NB4 (cell line): Measurements from ENCODE around the gene ABCD1.

Experiments used
- MYC ChIP-seq: IDR thresholded peaks from 2 replicates; pipeline ENCODE4 v1.6.1; 2011; ENCODE audit warnings: low read depth, low read length
- POLR2A ChIP-seq: IDR thresholded peaks from 2 replicates; pipeline ENCODE4 v1.6.1; 2011; ENCODE audit warnings: mild to moderate bottlenecking; ENCODE audit not compliant: insufficient read length; ENCODE audit errors: extremely low read depth
- TF ChIP-seq, protein P1 (sequence below): IDR thresholded peaks from one replicate; pipeline ENCODE4 v1.5.1; 2012; ENCODE audit warnings: low read depth, low read length
- TF ChIP-seq, protein P2 (sequence below): IDR thresholded peaks from 2 replicates; pipeline ENCODE4 v1.6.1; 2011; ENCODE audit warnings: low read depth, low read length

DNA sequence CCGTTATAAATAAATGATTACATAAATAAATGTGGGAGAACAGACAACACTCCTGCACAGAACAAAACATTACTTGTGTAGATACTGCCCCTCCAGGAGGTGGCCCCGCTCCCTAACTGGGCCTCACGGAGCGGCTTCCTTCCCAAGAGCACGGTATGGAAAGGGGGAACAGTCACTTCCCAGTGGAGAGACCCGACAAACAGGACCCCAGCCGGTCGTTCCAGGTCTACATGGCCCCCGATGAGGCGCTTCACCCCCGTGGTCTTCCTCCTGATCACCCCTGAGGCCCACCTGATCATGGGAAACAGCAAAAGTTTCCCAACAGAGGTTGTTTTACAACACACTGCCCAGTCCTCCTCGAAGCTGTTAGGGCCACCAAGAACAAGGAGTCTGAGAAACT, 43.5 kb upstream of the ABCD1 start:
- TF ChIP-seq POLR2A (no peak), MYC (no peak)
- TF ChIP-seq, protein P1, sequence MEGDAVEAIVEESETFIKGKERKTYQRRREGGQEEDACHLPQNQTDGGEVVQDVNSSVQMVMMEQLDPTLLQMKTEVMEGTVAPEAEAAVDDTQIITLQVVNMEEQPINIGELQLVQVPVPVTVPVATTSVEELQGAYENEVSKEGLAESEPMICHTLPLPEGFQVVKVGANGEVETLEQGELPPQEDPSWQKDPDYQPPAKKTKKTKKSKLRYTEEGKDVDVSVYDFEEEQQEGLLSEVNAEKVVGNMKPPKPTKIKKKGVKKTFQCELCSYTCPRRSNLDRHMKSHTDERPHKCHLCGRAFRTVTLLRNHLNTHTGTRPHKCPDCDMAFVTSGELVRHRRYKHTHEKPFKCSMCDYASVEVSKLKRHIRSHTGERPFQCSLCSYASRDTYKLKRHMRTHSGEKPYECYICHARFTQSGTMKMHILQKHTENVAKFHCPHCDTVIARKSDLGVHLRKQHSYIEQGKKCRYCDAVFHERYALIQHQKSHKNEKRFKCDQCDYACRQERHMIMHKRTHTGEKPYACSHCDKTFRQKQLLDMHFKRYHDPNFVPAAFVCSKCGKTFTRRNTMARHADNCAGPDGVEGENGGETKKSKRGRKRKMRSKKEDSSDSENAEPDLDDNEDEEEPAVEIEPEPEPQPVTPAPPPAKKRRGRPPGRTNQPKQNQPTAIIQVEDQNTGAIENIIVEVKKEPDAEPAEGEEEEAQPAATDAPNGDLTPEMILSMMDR = no peak
- TF ChIP-seq, protein P2, sequence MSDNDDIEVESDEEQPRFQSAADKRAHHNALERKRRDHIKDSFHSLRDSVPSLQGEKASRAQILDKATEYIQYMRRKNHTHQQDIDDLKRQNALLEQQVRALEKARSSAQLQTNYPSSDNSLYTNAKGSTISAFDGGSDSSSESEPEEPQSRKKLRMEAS = no peak
